Measurements from ENCODE around the gene PSMD9. TPM values are rescaled to one million over a fixed set of nuclear protein-coding genes. Genes with fewer than 3 reads are reported as not detected.

Gene PSMD9
- total and polyA plus RNA-seq, 2 experiments from 2014 or later: 32.7 to 36.3 TPM

GRCh38 chr12:121925358-121925695 is 36.7 kb downstream of the PSMD9 start:
- no peak overlapping the region; the same call in 2 of the 3 replicates for H3K4me3 Mint-ChIP-seq
- TF ChIP-seq CREB1 (CRISPR knock-in tag; IDR thresholded peaks at IDR 0.05; ENCODE audit: low read depth) (no peak), JUNB (IDR thresholded peaks at IDR 0.05; ENCODE audit: unreplicated experiment) (no peak), EZH2 (IDR thresholded peaks at IDR 0.05; ENCODE audit: low read depth, unreplicated experiment) (no peak), CTCF (conservative IDR thresholded peaks at IDR 0.05; ENCODE audit: low read depth in 2 of 2) (no peak), REST (IDR thresholded peaks at IDR 0.05; ENCODE audit: unreplicated experiment) (no peak)
- Histone ChIP-seq H3K27ac (ENCODE audit: low read depth) (peak overlapping the region; percentile 82), H3K79me2 (replicated peaks; ENCODE audit: insufficient read depth) (no peaks in the 10 kb centered on the region), H4K20me1 (replicated peaks; ENCODE audit: insufficient read depth) (no peaks in the 10 kb centered on the region), H3F3A (replicated peaks; ENCODE audit: low read depth) (peaks cover 12% of the 10 kb centered on the region; the same call in 1 of the 2 replicates), H2AFZ (peak overlapping the region; percentile 34; the same call in 1 of the 2 replicates), H3K9me2 (ENCODE audit: insufficient read depth) (no peaks in the 10 kb centered on the region), H3K4me1 (ENCODE audit: insufficient read depth) (peaks cover 37% of the 10 kb centered on the region), H3K4me2 (peak overlapping the region; percentile 67), H3K27me3 (ENCODE audit: insufficient read depth) (no peaks in the 10 kb centered on the region), H3K4me3 (peak overlapping the region; percentile 22), H3K36me3 (ENCODE audit: insufficient read depth) (no peaks in the 10 kb centered on the region)
- H3K36me3 Mint-ChIP-seq (ENCODE audit: low read depth): no peaks in the 10 kb centered on the region
- DNase-seq (ENCODE audit: low spot score): no peak
- H3K27me3 Mint-ChIP-seq (ENCODE audit: insufficient read depth, low read depth, poor library complexity): peaks cover 19% of the 10 kb centered on the region
- no peaks in the 10 kb centered on the region for H3K9me3 Mint-ChIP-seq
- peaks cover 27% of the 10 kb centered on the region for H3K4me1 Mint-ChIP-seq
- ATAC-seq: 0 out of 3 replicates have a peak, but pooled peaks have one; percentile 17
- peak overlapping the region; percentile 56; the same call in 1 of the 2 replicates for H3K27ac Mint-ChIP-seq

GRCh38 chr12:121926874-121927706 is 38.5 kb downstream of the PSMD9 start:
- H3K4me1 Mint-ChIP-seq: peaks cover 31% of the 10 kb centered on the region
- ATAC-seq: no peak
- Histone ChIP-seq H3K79me2 (replicated peaks; ENCODE audit: insufficient read depth) (no peaks in the 10 kb centered on the region), H3K9me2 (ENCODE audit: insufficient read depth) (no peaks in the 10 kb centered on the region), H2AFZ (peak overlapping the region; percentile 2; the same call in 1 of the 2 replicates), H3K27ac (ENCODE audit: low read depth) (no peak overlapping the region; the same call in 1 of the 2 replicates), H3K27me3 (ENCODE audit: insufficient read depth) (no peaks in the 10 kb centered on the region), H3K4me3 (no peak overlapping the region), H3K4me1 (ENCODE audit: insufficient read depth) (peaks cover 42% of the 10 kb centered on the region), H3K4me2 (peak overlapping the region; percentile 16), H3K36me3 (ENCODE audit: insufficient read depth) (no peaks in the 10 kb centered on the region), H4K20me1 (replicated peaks; ENCODE audit: insufficient read depth) (no peaks in the 10 kb centered on the region), H3F3A (replicated peaks; ENCODE audit: low read depth) (peaks cover 12% of the 10 kb centered on the region; the same call in 1 of the 2 replicates)
- H3K9me3 Mint-ChIP-seq: no peaks in the 10 kb centered on the region
- no peak overlapping the region for H3K27ac Mint-ChIP-seq
- peak; percentile 43 for DNase-seq (ENCODE audit: low spot score)
- no peaks in the 10 kb centered on the region for H3K36me3 Mint-ChIP-seq (ENCODE audit: low read depth)
- peaks cover 12% of the 10 kb centered on the region for H3K27me3 Mint-ChIP-seq (ENCODE audit: insufficient read depth, low read depth, poor library complexity)
- peak overlapping the region; percentile 19; the same call in 1 of the 3 replicates for H3K4me3 Mint-ChIP-seq
- TF ChIP-seq ETS1 (IDR thresholded peaks at IDR 0.05) (no peak), JUNB (IDR thresholded peaks at IDR 0.05; ENCODE audit: unreplicated experiment) (no peak), ZNF114 (CRISPR knock-in tag; IDR thresholded peaks at IDR 0.05) (no peak), EZH2 (IDR thresholded peaks at IDR 0.05; ENCODE audit: low read depth, unreplicated experiment) (no peak), ZNF331 (CRISPR knock-in tag; IDR thresholded peaks at IDR 0.05; ENCODE audit: low read depth) (no peak), CTCF (conservative IDR thresholded peaks at IDR 0.05; ENCODE audit: low read depth in 2 of 2) (no peak), NANOG (IDR thresholded peaks at IDR 0.05; ENCODE audit: borderline replicate concordance) (no peak), STAT1 (IDR thresholded peaks at IDR 0.05; ENCODE audit: unreplicated experiment) (no peak), EZH2phosphoT487 (IDR thresholded peaks at IDR 0.05; ENCODE audit: unreplicated experiment) (no peak), POLR2AphosphoS5 (IDR thresholded peaks at IDR 0.05; ENCODE audit: low read depth) (no peak)

Measured in GM23338 (cell line).